Erythroblast (primary cell): Measurements from ENCODE around the gene PAFAH1B1.

Experiments
- GATA1 ChIP-seq: IDR thresholded peaks from 2 replicates; pipeline ENCODE4 v1.6.1; 2011; ENCODE audit warnings: low read depth, mild to moderate bottlenecking, control low read depth, low read length, moderate library complexity
- POLR2A ChIP-seq: IDR thresholded peaks from 2 replicates; pipeline ENCODE4 v1.6.1; 2011; ENCODE audit warnings: mild to moderate bottlenecking, low read length

- no peak for TF ChIP-seq POLR2A
- TF ChIP-seq GATA1: no peak
These were observed 617 bp downstream of the PAFAH1B1 start for GRCh38 chr17:2593821-2594721.
